Esophagus squamous epithelium (tissue), 5 donors: ENCODE measurements around the gene AFAP1L2. TPM values are rescaled to one million over a fixed set of nuclear protein-coding genes. Genes with fewer than 3 reads are reported as not detected.

Source experiments
- DNase-seq: peaks from one replicate; lab custom pipeline; 2025; lab: John Stamatoyannopoulos, UW
- H3K27ac ChIP-seq, 4 donors: fragments of 200-600 bp; sonication (generic); one replicate each; pipeline ENCODE4 v1.5.1; 2016 to 2019; ENCODE audit warnings: mild to moderate bottlenecking in 1 of 4
- H3K27me3 ChIP-seq, 4 donors: fragments of 200-600 bp; sonication (generic); 1 replicate in 3 of 4; 2 replicates in 1 of 4; pipeline versions ENCODE4 v1.5.1 to v1.6.0; 2017 to 2021; ENCODE audit warnings: antibody characterized with exemption in 1 of 4
- H3K36me3 ChIP-seq, 3 donors: fragments of 200-600 bp; sonication (generic); one replicate each; pipeline ENCODE4 v1.5.1; 2016 to 2019
- H3K4me1 ChIP-seq, 3 donors: fragments of 200-600 bp; sonication (generic); one replicate each; pipeline ENCODE4 v1.5.1; 2017 to 2019
- H3K4me3 ChIP-seq, 4 donors: fragments of 200-600 bp; sonication (generic); 1 replicate in 3 of 4; 2 replicates in 1 of 4; pipeline ENCODE4 v1.5.1; 2016 to 2019; ENCODE audit warnings: mild to moderate bottlenecking in 2 of 4, moderate library complexity in 1 of 4
- H3K9me3 ChIP-seq, 3 donors: fragments of 200-600 bp; sonication (generic); one replicate each; pipeline ENCODE4 v1.5.1; 2016 to 2019
- POLR2A ChIP-seq, 4 donors: fragments of 450-650 bp; IDR thresholded peaks; one replicate each; pipeline ENCODE4 v1.6.1; 2017; ENCODE audit warnings: antibody characterized with exemption in 4 of 4, mild to moderate bottlenecking in 4 of 4, moderate library complexity in 3 of 4
- WGBS, 2 donors: methylation state at CpG; one replicate each; pipeline ENCODE4 v1.1.5; 2018; 5-methylcytosine and 5-hydroxymethylcytosine counted together
- intact Hi-C: fragments of 100-400 bp; cut with DNase I; formaldehyde crosslinking; loops from one replicate; pipeline ENCODE4 v1.15.0; 2022
- total RNA-seq, 4 donors: library from RNA; depleted of rRNA; stranded (reverse); fragments of >200 nt; gene quantifications; one replicate each; pipeline ENCODE4 v1.1.0, GENCODE V29; 2016
- TF ChIP-seq, protein P1 (sequence below), 6 experiments: fragments of 450-650 bp in 4 of 6; fragments of 200-600 bp in 2 of 6; sonication (generic) in 2 of 6; IDR thresholded peaks; one replicate each; pipeline ENCODE4 v1.5.1; 2016 to 2019; ENCODE audit warnings: antibody characterized with exemption in 6 of 6, mild to moderate bottlenecking in 4 of 6, moderate library complexity in 4 of 6
- donor health status: DM: yes; HTN: yes; CAD: no.

The AFAP1L2 gene
- total RNA-seq, 4 donors from 2014 or later = 9.8 to 15.5 (median 11.8) TPM

DNA sequence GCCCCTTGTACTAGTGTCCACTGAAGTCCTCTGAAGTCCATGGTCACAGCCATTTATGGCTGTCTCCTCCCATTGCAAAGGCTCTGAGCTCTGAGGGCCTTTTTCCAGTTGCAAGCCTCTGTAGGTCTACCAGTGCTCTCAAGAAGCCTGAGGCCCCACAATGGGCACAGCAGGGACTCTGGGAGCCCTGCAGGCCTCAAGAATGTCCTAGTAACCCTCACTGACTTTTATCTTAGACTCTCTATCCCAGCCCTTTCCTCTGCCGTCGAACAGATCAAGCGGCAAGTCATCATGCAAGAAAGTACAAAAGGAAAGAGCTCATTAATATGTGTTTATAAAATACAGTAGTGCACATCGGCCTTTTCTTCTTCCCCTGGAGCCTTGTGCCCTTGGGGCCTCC, 141.8 kb downstream of the AFAP1L2 start:
- H3K4me3 ChIP-seq = no peak overlapping the region
- TF ChIP-seq, protein P1, sequence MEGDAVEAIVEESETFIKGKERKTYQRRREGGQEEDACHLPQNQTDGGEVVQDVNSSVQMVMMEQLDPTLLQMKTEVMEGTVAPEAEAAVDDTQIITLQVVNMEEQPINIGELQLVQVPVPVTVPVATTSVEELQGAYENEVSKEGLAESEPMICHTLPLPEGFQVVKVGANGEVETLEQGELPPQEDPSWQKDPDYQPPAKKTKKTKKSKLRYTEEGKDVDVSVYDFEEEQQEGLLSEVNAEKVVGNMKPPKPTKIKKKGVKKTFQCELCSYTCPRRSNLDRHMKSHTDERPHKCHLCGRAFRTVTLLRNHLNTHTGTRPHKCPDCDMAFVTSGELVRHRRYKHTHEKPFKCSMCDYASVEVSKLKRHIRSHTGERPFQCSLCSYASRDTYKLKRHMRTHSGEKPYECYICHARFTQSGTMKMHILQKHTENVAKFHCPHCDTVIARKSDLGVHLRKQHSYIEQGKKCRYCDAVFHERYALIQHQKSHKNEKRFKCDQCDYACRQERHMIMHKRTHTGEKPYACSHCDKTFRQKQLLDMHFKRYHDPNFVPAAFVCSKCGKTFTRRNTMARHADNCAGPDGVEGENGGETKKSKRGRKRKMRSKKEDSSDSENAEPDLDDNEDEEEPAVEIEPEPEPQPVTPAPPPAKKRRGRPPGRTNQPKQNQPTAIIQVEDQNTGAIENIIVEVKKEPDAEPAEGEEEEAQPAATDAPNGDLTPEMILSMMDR (IDR thresholded peaks at IDR 0.05) = no peak
- TF ChIP-seq POLR2A (IDR thresholded peaks at IDR 0.05) = no peak
- H3K27ac ChIP-seq = no peak overlapping the region
- no peak for DNase-seq
- H3K4me1 ChIP-seq = peaks cover 0 to 38% (median 6%) of the 10 kb centered on the region in 3 donors
- H3K9me3 ChIP-seq = no peaks in the 10 kb centered on the region
- H3K36me3 ChIP-seq = no peaks in the 10 kb centered on the region
- intact Hi-C loops = no loop called here
- WGBS, 2 donors = 92 to 93% methylated on average over 4 of the region's 4 CpGs
- H3K27me3 ChIP-seq = no peaks in the 10 kb centered on the region

DNA sequence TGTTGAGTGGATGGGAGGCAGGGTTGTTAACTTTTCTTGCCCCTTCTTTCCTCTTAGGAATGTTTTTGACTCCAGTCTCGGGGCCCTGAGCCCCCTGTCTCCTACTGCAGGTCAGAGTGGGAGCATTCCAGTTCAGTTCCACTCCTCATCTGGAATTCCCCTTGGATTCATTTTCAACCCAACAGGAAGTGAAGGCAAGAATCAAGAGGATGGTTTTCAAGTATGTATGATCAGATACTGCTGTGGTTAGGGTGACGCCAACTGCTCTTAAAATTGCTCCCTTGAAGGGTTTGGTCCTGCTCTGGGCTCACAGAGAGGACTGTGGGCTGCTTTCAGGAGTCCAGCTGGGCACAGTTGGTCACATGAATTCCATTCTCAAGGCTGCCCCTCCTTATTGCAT, 143.2 kb downstream of the AFAP1L2 start:
- Histone ChIP-seq H3K36me3 (no peaks in the 10 kb centered on the region), H3K27me3 (no peaks in the 10 kb centered on the region), H3K27ac (peak overlapping the region in 2 of 4 donors; percentile 23 to 49), H3K4me1 (peaks cover 0 to 31% (median 6%) of the 10 kb centered on the region in 3 donors), H3K4me3 (no peak overlapping the region), H3K9me3 (no peaks in the 10 kb centered on the region)
- intact Hi-C loops = no loop called here
- WGBS, 2 donors = 47 to 50% methylated on average over 1 to 2 of the region's 2 CpGs
- no peak for DNase-seq
- TF ChIP-seq, protein P1 (IDR thresholded peaks at IDR 0.05) = no peak
- no peak for TF ChIP-seq POLR2A (IDR thresholded peaks at IDR 0.05)

DNA sequence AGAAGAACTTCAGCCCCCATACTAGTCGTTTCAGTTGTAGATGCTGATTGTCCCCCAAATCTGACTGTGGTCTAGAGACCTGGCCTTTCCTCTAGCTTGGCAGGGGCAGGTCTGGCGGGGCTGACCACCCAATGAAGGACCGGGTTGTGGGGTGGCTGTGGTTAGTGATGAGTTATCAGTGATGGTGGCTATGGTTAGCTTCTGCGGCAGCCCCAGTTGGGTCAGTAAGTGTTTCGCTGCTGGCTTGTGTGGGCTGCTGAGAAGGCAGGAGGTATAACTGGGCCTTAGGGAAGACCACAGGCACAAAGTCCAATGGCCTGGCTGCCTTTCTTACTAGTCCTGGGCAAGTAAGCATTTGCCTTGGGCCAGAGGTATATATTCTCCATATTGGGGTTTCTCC, 143.9 kb downstream of the AFAP1L2 start:
- 88 to 100% methylated on average over 2 to 4 of the region's 5 CpGs for WGBS, 2 donors
- Histone ChIP-seq H3K4me1 (peaks cover 0 to 24% (median 1%) of the 10 kb centered on the region in 3 donors), H3K4me3 (no peak overlapping the region), H3K27ac (peak overlapping the region in 2 of 4 donors; percentile 23 to 49), H3K36me3 (no peaks in the 10 kb centered on the region), H3K9me3 (no peaks in the 10 kb centered on the region), H3K27me3 (no peaks in the 10 kb centered on the region)
- intact Hi-C loops = no loop called here
- DNase-seq = no peak
- TF ChIP-seq, protein P1 (IDR thresholded peaks at IDR 0.05) = no peak
- no peak for TF ChIP-seq POLR2A (IDR thresholded peaks at IDR 0.05)

DNA sequence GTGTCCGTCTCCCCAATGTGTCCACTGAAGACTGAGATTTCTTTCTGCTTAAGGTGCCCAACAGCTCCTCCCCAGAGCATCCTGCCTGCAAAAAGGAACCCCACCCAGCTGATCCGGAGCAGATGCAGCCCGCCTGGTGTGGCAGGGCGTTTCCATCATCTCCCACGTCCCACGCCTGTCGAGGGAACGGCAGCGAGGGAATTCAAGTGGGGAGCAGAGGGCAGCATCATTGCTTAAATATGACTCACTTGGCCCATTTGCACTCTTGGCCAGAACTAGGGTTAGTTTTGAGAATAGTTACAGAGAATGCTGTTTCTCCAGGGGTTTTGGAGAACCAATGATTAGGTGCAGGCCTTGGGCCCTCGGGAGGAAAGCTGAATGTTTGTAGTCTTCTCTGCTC, 144.5 kb downstream of the AFAP1L2 start:
- DNase-seq = no peak
- peaks cover 0 to 19% (median 0%) of the 10 kb centered on the region in 3 donors for H3K4me1 ChIP-seq
- WGBS, 2 donors = 57 to 80% methylated on average over 4 to 10 of the region's 10 CpGs
- H3K27ac ChIP-seq = no peak overlapping the region
- TF ChIP-seq, protein P1 (IDR thresholded peaks at IDR 0.05) = no peak
- TF ChIP-seq POLR2A (IDR thresholded peaks at IDR 0.05) = no peak
- H3K36me3 ChIP-seq = no peaks in the 10 kb centered on the region
- no peaks in the 10 kb centered on the region for H3K9me3 ChIP-seq
- no peak overlapping the region for H3K4me3 ChIP-seq
- intact Hi-C loops = no loop called here
- no peaks in the 10 kb centered on the region for H3K27me3 ChIP-seq

DNA sequence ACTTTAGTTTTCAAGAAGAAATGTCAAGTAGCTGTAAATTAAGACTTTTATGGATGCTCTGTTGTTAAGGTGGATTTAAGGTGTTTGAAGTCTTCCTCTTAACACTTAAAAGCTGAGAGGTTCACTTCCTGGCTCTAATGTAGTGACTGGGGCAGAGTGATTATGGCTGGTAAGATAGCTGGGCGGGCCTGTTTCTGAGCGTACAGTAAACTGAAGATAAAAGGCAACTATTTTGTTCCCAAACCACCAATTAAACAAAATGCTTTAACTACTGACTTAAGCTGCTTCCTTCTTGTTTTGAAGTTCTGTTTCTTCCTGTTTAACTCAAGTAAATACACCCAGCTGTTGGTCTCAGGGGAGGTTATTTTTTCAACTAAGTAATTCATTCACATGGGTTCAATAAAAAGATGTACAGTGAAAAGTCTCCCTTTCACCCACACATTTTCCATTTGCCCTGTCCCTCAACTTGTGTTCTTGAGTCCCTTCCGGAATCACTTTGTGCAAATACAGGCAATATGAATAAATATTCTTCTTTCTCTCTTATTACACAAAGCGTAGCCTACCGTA, 145.9 kb downstream of the AFAP1L2 start:
- intact Hi-C loops = no loop called here
- no peaks in the 10 kb centered on the region for H3K36me3 ChIP-seq
- H3K4me3 ChIP-seq = no peak overlapping the region
- no peak for DNase-seq
- no peaks in the 10 kb centered on the region for H3K27me3 ChIP-seq
- 78 to 79% methylated on average over 5 of the region's 5 CpGs for WGBS, 2 donors
- no peaks in the 10 kb centered on the region for H3K9me3 ChIP-seq
- peaks cover 0 to 19% (median 0%) of the 10 kb centered on the region in 3 donors for H3K4me1 ChIP-seq
- H3K27ac ChIP-seq = peak overlapping the region in 1 of 4 donors; percentile 25
- TF ChIP-seq, protein P1 (IDR thresholded peaks at IDR 0.05) = no peak
- no peak for TF ChIP-seq POLR2A (IDR thresholded peaks at IDR 0.05)
